ENCODE data around the gene SLC6A6. TPM values are rescaled to one million over a fixed set of nuclear protein-coding genes. Genes with fewer than 3 reads are reported as not detected.

Gene SLC6A6
- total RNA-seq, 2 donors from 2014 or later = 4.9 to 5.7 TPM

DNA sequence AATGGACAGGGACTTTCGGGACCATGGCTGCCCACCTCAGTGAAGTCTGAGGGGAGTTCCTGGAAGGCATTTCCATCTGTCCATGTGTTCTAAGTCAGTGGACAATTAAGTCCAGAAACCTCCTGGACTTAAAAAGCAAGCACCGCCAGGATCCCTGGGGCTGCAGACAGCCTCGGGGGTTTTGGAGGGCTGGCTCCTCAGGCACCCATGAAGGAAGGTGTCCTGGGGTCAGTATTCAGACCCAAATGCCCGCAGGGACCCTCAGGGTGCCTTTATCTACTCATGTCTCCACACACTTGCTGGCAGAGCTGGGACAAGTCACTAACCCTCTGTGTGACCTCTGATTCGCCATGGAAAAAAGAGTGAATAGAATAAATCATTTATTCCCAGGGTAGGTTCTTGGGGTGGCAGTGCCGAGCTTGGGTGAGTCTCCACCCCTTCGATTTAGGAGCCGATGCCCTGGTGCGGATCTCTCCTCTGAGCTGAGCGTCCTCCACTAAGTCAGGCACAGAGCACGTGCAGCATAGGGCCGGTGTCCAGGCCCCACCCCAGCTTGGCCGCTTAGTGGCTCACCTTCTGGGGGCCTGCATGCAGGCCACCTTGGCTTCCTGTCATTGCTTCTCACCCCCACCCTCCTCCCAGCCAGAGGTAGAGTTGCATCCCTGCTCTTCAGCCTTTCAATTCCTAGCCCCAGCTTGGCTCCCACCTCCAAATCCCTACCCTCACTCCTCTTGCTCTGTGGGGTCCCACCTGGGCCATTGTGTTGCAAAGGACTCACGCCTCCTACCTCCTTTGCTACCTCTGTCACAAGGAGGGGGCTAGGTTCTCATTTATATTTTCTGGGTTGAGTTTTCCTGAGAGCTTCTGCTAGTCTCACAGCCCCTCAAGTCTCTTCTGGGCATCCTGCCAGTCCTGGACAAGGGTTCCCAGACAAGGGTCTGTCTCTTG is 19.9 kb downstream of the SLC6A6 start:
- Histone ChIP-seq H3K4me3 (no peak overlapping the region), H3K27ac (no peak overlapping the region), H3K4me1 (peaks cover 42% of the 10 kb centered on the region), H3K36me3 (replicated peaks in 1 of 2; ENCODE audit: insufficient read depth in 1 of 2, low read depth in 2 of 2) (no peaks in the 10 kb centered on the region), H3K9me3 (no peaks in the 10 kb centered on the region), H3K27me3 (peaks cover 0 to 20% of the 10 kb centered on the region in 2 donors)
- 83% methylated on average over 11 to 14 of the region's 14 CpGs for WGBS, 2 donors
- DNase-seq (no peak), ATAC-seq (no peak)
- TF ChIP-seq POLR2A (IDR thresholded peaks at IDR 0.05) = no peak
- TF ChIP-seq, protein P1, sequence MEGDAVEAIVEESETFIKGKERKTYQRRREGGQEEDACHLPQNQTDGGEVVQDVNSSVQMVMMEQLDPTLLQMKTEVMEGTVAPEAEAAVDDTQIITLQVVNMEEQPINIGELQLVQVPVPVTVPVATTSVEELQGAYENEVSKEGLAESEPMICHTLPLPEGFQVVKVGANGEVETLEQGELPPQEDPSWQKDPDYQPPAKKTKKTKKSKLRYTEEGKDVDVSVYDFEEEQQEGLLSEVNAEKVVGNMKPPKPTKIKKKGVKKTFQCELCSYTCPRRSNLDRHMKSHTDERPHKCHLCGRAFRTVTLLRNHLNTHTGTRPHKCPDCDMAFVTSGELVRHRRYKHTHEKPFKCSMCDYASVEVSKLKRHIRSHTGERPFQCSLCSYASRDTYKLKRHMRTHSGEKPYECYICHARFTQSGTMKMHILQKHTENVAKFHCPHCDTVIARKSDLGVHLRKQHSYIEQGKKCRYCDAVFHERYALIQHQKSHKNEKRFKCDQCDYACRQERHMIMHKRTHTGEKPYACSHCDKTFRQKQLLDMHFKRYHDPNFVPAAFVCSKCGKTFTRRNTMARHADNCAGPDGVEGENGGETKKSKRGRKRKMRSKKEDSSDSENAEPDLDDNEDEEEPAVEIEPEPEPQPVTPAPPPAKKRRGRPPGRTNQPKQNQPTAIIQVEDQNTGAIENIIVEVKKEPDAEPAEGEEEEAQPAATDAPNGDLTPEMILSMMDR (IDR thresholded peaks at IDR 0.05) = no peak
- intact Hi-C loops (cut with DNase I) = no loop called here

DNA sequence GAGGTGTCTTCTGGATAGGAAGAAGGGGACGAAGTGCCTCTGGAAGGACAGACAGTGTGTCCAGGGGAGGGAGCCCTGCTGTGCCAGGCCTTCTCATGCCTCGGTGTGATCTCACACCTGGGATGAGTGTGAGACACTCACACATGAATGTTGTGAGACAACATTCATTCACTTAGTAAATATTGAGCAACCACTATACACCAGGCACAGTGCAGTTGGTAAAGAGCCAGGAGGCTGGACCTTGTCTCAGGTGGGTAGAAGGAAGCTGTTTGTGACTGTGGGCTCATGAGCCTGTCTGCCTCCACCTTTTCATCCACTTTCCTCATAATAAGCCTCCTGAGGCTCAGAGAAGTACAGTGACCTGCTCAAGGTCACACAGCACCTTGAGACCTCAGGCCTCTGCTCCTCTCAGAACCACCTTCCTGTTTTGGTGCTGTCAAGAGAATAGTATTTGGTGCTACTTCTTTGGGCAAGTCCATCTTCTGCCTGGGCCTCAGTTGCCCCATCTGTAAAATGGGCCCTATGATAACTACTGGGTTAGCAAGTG is 20.9 kb downstream of the SLC6A6 start:
- no peaks in the 10 kb centered on the region for H3K9me3 ChIP-seq
- WGBS, 2 donors = 33 to 43% methylated on average over 2 of the region's 2 CpGs
- ATAC-seq = peak; percentile 21
- H3K4me3 ChIP-seq = no peak overlapping the region
- H3K4me1 ChIP-seq = peaks cover 41% of the 10 kb centered on the region
- peaks cover 0 to 20% of the 10 kb centered on the region in 2 donors for H3K27me3 ChIP-seq
- intact Hi-C loops (cut with DNase I) = no loop called here
- no peak overlapping the region for H3K27ac ChIP-seq
- no peaks in the 10 kb centered on the region for H3K36me3 ChIP-seq (replicated peaks in 1 of 2; ENCODE audit: insufficient read depth in 1 of 2, low read depth in 2 of 2)
- DNase-seq = peak; percentile 28 to 62 (median 54)
- TF ChIP-seq POLR2A (IDR thresholded peaks at IDR 0.05) = no peak
- TF ChIP-seq, protein P1 (IDR thresholded peaks at IDR 0.05) = no peak

DNA sequence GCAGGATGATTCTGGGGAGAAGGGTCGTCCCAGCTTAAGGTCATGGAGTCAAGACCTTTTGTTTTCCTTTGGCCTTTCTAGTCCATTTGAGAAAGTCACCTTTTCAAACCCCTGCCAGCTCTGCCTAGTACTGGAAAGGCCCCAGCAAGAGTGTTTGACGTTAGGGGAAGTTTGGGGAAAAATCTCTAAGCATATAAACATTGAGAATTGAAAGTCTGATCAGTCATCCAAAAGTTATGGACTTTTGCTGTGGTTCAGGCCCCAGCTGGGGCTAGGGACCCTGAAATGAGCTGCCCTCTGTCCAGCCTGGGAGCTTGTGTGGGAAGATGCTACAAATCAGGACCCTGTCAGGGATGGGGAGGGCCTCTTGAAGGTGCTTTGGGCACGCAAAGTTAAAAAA is 21.6 kb downstream of the SLC6A6 start:
- H3K4me1 ChIP-seq = peaks cover 34% of the 10 kb centered on the region
- no peak for TF ChIP-seq POLR2A (IDR thresholded peaks at IDR 0.05)
- TF ChIP-seq, protein P1 (IDR thresholded peaks at IDR 0.05) = no peak
- WGBS, 2 donors = 39 to 45% methylated on average over 3 of the region's 3 CpGs
- intact Hi-C loops (cut with DNase I) = no loop called here
- H3K36me3 ChIP-seq (replicated peaks in 1 of 2; ENCODE audit: insufficient read depth in 1 of 2, low read depth in 2 of 2) = no peaks in the 10 kb centered on the region
- ATAC-seq (no peak), DNase-seq (no peak)
- no peaks in the 10 kb centered on the region for H3K9me3 ChIP-seq
- no peak overlapping the region for H3K4me3 ChIP-seq
- no peak overlapping the region for H3K27ac ChIP-seq
- H3K27me3 ChIP-seq = peaks cover 0 to 20% of the 10 kb centered on the region in 2 donors

DNA sequence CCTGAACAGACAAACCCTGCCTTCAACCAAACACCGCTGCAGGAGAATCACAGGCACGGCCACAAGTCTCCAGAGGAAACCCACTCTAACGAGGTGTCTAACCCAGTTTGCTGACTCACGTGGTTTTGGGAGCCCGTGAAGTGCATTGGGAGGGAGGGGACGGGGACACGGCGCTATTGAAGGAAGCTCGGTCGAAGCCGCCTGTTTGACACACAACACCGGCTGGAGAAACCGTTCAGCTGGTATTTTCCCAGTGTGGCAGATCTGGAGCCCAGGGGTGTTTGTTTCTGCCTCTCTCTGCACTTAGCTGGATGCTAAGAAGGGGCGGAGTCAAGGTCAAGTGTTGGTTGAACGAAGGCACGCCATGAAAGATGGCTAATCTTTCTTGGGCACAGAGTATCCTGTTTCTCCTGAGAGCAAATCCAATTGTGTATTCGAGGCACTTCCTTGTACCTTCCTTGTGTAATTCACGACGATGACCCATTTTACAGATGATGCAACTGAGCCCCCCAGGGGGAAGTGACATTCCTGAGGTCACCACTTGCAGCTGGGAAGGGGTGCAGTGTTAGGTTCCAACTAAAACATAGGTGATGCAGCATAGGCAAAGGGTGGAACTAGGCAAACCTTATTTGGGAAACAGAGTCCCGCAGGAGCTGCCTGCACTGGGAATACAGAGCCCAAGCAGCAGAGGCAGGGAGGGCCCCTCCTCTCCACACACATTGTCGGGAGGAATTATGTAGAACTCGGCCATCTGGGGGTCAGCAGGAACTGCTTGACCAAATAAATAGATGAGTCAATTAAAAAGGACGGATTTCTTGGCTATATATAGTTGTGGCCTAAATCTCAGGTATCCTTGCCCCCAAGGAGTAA is 22.5 kb downstream of the SLC6A6 start:
- 36 to 73% methylated on average over 23 of the region's 23 CpGs for WGBS, 2 donors
- DNase-seq (peak in 1 of 4 donors; percentile 15), ATAC-seq (no peak)
- Histone ChIP-seq H3K27ac (no peak overlapping the region), H3K27me3 (peaks cover 0 to 20% of the 10 kb centered on the region in 2 donors), H3K4me3 (no peak overlapping the region), H3K9me3 (no peaks in the 10 kb centered on the region), H3K36me3 (replicated peaks in 1 of 2; ENCODE audit: insufficient read depth in 1 of 2, low read depth in 2 of 2) (no peaks in the 10 kb centered on the region), H3K4me1 (peaks cover 24% of the 10 kb centered on the region)
- TF ChIP-seq POLR2A (IDR thresholded peaks at IDR 0.05) = no peak
- TF ChIP-seq, protein P1 (IDR thresholded peaks at IDR 0.05) = no peak
- intact Hi-C loops (cut with DNase I) = no loop called here

Data from body of pancreas (tissue), 4 donors.